Uterus (tissue), 2 donors: ENCODE data around the gene RIT2.

ENCODE experiments used
- CTCF ChIP-seq, 4 experiments: fragments of 200-600 bp in 2 of 4; fragments of 450-650 bp in 2 of 4; sonication (generic) in 2 of 4; IDR thresholded peaks; one replicate each; pipeline ENCODE4 v1.5.1; 2016 to 2019; ENCODE audit warnings: antibody characterized with exemption in 4 of 4, mild to moderate bottlenecking in 2 of 4, moderate library complexity in 1 of 4
- POLR2A ChIP-seq, 2 donors: fragments of 450-650 bp; IDR thresholded peaks; one replicate each; pipeline ENCODE4 v1.6.1; 2016; ENCODE audit warnings: antibody characterized with exemption in 2 of 2, mild to moderate bottlenecking in 1 of 2, moderate library complexity in 1 of 2

- TF ChIP-seq POLR2A (IDR thresholded peaks at IDR 0.05), result no peak
- TF ChIP-seq CTCF (IDR thresholded peaks at IDR 0.05), result no peak
Observed at GRCh38 chr18:42760290-42760689, 355.2 kb downstream of the RIT2 start.
